ENCODE measurements around the gene ARMC2. TPM values are rescaled to one million over a fixed set of nuclear protein-coding genes. Genes with fewer than 3 reads are reported as not detected.
"Not testable (repeated sequence)": the region's sequence is repeated elsewhere in the genome, so short reads cannot be mapped to it uniquely, and the experiment has no call there.

ARMC2 gene
- total RNA-seq, 1 donor = 0.86 TPM

GRCh38 chr6:108966251-108966650 lies 118.0 kb downstream of the ARMC2 start:
- TF ChIP-seq, protein P1, sequence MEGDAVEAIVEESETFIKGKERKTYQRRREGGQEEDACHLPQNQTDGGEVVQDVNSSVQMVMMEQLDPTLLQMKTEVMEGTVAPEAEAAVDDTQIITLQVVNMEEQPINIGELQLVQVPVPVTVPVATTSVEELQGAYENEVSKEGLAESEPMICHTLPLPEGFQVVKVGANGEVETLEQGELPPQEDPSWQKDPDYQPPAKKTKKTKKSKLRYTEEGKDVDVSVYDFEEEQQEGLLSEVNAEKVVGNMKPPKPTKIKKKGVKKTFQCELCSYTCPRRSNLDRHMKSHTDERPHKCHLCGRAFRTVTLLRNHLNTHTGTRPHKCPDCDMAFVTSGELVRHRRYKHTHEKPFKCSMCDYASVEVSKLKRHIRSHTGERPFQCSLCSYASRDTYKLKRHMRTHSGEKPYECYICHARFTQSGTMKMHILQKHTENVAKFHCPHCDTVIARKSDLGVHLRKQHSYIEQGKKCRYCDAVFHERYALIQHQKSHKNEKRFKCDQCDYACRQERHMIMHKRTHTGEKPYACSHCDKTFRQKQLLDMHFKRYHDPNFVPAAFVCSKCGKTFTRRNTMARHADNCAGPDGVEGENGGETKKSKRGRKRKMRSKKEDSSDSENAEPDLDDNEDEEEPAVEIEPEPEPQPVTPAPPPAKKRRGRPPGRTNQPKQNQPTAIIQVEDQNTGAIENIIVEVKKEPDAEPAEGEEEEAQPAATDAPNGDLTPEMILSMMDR (IDR thresholded peaks at IDR 0.05; ENCODE audit: insufficient read depth, low read depth, low read length) = no peak
- H3K4me3 ChIP-seq (ENCODE audit: low read depth, low read length) = no peak overlapping the region
- DNase-seq (ENCODE audit: low read depth) = no peak

GRCh38 chr6:108966855-108967755 lies 118.9 kb downstream of the ARMC2 start:
- peak; percentile 34 for DNase-seq (ENCODE audit: low read depth)
- TF ChIP-seq, protein P1 (IDR thresholded peaks at IDR 0.05; ENCODE audit: insufficient read depth, low read depth, low read length) = no peak
- H3K4me3 ChIP-seq (ENCODE audit: low read depth, low read length) = no peak overlapping the region

GRCh38 chr6:108968325-108969316 lies 120.4 kb downstream of the ARMC2 start:
- H3K4me3 ChIP-seq (ENCODE audit: low read depth, low read length) = no peak overlapping the region
- TF ChIP-seq, protein P1 (IDR thresholded peaks at IDR 0.05; ENCODE audit: insufficient read depth, low read depth, low read length) = peak; percentile 14
- DNase-seq (ENCODE audit: low read depth) = no peak

GRCh38 chr6:108969776-108970175 lies 121.6 kb downstream of the ARMC2 start:
- H3K4me3 ChIP-seq (ENCODE audit: low read depth, low read length) = no peak overlapping the region
- DNase-seq (ENCODE audit: low read depth) = no peak
- TF ChIP-seq, protein P1 (IDR thresholded peaks at IDR 0.05; ENCODE audit: insufficient read depth, low read depth, low read length) = no peak

DNA sequence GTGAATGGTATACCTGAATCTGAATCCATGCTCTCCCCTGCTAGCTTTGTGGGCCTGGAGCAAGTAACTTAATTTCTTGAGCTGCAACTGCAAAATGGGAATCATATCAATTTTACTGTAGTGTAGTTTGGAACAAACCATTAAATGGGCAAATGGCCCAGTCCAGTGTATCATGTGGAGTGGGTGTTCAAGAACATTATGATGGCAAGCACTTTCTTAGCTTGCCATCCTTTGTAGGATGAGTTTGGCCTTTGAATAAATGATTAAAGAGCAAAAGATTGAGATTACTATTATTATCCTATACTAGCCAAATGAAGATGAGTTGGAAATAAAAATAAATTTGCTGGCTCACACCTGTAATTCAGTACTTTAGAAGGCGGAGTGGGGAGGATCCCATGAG lies 126.0 kb downstream of the ARMC2 start:
- TF ChIP-seq, protein P1 (IDR thresholded peaks at IDR 0.05; ENCODE audit: insufficient read depth, low read depth, low read length) = no peak
- H3K4me3 ChIP-seq (ENCODE audit: low read depth, low read length) = no peak overlapping the region
- no peak for DNase-seq (ENCODE audit: low read depth)

DNA sequence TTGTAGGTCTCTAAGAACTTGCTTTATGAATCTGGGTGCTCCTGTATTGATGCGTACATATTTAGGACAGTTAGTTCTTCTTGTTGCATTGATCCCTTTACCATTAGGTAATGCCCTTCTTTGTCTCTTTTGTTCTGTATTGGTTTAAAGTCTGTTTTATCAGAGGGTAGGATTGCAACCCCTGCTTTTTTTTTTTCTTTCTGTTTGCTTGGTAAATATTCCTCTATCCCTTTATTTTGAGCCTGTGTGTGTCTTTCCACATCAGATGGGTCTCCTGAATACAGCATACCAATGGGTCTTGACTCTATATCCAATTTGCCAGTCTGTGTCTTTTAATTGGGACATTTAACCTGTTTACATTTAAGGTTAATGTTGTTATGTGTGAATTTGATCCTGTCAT lies 130.4 kb downstream of the ARMC2 start:
- H3K4me3 ChIP-seq (ENCODE audit: low read depth, low read length); DNase-seq (ENCODE audit: low read depth): not testable (repeated sequence)
